Stimulated activated CD8-positive, alpha-beta memory T cell treated with anti-CD3 and anti-CD28 coated beads, Interleukin-4, amount 100 ng/mL, for 4 hours (primary cell): ENCODE data around the gene SOHLH1.

ENCODE experiments used
- DNase-seq, 2 donors: peaks; one replicate each; pipeline ENCODE4 v3.0.0-alpha.2; 2020; ENCODE audit warnings: low read depth in 2 of 2, low spot score in 1 of 2

The SOHLH1 gene, protein sequence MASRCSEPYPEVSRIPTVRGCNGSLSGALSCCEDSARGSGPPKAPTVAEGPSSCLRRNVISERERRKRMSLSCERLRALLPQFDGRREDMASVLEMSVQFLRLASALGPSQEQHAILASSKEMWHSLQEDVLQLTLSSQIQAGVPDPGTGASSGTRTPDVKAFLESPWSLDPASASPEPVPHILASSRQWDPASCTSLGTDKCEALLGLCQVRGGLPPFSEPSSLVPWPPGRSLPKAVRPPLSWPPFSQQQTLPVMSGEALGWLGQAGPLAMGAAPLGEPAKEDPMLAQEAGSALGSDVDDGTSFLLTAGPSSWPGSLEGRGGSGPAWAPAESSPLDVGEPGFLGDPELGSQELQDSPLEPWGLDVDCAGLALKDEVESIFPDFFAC

GRCh38 chr9:135699440-135699839, at the start of gene SOHLH1:
Gene SOHLH1, minus strand, starts transcription at chr9:135699481. Its CDS starts 14 bp downstream, at chr9:135699467.
- no peak for DNase-seq

DNA sequence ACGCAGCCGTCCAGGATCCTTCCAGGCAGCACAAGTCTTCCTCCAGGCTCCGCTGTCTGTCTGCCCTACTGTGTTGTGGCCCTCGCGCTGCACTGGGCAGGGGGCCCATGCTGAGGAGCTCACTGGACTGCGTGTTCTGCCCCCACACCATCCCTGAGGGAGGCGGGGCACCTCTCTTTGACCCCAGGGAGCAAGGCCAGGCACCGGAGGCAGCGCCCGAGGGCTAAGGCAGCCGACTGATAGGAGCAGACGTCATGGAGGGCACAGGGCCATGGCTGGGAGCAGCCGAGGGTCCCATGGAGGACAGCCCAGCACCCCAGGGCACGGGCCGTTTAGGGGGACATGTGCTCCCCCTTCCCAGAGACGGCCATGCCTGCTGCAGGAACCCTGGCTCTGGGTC, 49.4 kb upstream of the SOHLH1 start:
- no peak for DNase-seq

DNA sequence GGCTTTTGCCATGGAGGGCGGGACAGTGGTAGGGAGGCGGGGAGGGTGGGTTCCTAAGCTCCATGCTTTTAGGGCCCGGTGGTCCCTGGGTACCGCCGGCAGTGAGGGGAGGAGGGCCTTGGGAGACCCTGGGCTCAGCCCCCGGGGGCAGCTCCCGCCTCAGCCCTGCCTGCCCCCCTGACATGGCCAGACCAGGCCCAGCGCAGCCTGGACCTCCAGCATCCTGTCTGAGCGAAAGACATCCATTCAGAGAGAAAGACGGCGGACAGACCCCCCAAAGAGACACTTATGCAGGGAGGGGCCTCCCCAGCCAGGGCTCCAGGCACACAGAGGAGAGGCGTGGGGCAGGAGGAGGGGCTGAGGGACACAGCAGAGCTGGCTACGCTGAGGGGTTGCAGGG, 48.0 kb upstream of the SOHLH1 start:
- DNase-seq: no peak

GRCh38 chr9:135746565-135746964, 47.3 kb upstream of the SOHLH1 start:
- DNase-seq: no peak

DNA sequence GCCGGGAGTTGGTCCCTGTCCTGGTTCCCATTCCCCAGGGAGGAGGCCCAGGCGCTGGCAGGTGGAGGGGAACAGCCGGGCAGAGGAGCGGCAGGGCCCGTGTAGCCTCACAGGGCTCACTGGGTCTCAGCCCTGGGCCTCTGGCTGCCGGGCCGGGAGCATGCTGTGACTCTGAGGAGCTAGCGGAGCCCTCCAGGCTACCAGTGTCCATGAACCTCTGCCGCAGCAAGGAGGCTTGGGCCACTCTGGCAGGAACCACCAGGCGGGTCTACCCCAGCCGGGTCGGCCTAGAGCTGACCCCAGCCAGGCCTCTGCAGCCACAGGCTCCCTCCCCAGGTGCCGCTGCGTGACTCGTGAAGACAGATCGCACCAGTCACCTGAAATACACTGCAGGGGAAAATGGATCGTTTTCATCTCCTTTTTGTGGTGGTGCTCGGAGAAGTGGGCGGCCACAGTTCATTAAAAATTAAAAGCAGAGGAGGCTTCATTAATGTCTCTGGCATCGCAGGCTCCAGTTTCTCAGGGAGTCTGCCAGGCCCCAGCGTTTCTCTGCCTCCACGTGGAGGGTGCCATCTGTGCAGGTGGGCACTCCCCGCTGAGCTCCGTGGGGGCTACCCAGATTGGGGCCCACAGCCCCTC, 46.5 kb upstream of the SOHLH1 start:
- DNase-seq: no peak

DNA sequence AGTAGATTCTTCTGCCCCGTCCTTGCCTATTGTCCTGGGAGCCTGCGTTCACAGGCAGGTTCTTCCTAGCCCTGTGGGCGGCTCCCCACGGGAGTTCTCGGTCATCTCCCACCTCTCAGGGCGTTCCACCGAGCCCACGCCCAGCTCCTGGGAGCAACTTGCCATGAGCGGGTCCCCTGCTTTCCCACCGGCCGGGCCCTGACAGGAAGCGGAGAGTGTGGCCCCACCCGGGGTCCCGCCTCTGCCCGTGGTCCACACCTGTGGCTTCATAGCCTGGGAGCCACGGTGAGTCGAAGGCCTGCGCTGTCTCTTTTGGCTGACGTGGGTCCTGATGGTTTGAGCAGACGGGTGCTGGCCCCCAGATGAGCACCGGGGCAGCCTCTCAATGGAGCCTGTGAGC, 45.9 kb upstream of the SOHLH1 start:
- DNase-seq: no peak

DNA sequence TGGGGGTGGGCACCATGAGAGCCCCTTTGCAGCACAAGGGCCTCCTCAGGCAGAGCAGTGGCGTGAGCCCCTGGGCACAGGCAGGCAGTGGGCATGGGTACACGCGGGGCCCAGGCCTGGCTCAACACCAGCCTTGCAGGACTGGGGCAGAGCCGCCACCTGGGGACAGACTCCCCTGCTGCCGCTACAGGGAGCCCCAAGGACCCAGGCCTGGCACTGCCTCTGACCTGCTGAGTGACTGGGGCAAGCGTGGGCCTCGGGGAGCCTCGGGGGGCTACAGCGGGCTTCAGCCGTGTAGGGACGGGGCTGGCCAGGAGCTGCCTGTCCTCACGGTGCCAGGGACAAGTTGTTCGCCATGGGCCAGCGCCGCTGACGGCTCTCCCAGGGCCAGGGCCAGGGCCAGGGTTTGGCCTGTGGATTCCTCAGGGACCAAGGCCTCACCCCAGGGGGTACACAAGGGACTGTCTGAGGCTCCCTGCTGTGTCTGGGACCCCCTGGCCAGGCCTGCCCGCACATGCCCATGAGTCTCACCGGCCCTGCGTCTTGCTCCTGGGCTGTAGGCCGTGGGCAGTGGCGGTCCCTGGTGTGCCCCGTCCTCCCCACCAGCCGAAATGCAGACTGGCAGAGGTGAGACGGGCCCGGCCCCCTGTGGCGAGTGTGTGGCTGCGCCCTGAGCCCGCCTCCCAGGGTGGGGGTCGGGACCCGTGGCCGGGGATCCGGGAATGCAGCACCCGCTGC, 45.2 kb upstream of the SOHLH1 start:
- DNase-seq: no peak

DNA sequence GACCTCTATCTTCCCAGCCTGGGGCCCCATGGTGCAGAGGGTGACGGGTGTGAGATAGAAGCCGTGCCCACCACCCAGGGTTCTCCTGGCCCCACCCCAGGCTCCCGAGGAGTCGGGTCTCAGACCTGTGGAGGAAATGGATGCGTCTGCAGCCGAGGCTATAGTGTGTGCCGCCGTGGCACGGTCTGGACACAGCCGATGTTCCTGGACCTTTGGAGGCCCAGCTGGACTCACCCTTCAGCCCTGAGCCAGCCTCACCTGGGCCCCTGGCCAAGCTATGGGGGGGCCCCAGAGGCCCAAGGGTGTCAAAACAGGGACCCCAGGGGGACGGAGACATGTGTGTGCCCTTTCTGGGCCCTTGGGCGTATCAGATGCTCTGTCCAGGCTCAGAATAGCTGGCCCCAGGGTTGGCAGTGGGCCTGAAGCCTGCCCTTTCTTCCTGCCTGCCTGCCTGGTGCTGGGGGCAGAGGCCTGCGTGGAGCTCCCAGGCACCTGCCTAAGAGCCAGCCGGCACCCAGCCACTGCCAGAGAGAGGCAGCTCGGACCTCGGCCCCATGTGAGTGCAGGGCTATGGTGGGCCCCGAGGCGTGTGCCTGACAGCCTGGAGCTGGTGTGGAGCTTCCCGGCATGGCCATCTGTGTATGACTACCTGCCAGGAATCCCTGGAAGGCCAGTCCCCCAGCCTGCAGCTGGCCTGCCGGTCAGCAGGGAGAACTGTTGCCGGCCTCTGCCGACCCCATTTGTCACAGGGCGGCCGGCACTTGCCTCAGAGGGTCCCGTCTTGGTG, 44.5 kb upstream of the SOHLH1 start:
- DNase-seq: no peak

- DNase-seq: no peak
Observed at GRCh38 chr9:135743021-135743420, 43.7 kb upstream of the SOHLH1 start.

- no peak for DNase-seq
Observed at GRCh38 chr9:135741276-135742219, 42.3 kb upstream of the SOHLH1 start.

- DNase-seq: no peak
Observed at GRCh38 chr9:135739271-135740220, 40.3 kb upstream of the SOHLH1 start.

- DNase-seq: no peak
Observed at GRCh38 chr9:135737840-135738521, 38.7 kb upstream of the SOHLH1 start.

DNA sequence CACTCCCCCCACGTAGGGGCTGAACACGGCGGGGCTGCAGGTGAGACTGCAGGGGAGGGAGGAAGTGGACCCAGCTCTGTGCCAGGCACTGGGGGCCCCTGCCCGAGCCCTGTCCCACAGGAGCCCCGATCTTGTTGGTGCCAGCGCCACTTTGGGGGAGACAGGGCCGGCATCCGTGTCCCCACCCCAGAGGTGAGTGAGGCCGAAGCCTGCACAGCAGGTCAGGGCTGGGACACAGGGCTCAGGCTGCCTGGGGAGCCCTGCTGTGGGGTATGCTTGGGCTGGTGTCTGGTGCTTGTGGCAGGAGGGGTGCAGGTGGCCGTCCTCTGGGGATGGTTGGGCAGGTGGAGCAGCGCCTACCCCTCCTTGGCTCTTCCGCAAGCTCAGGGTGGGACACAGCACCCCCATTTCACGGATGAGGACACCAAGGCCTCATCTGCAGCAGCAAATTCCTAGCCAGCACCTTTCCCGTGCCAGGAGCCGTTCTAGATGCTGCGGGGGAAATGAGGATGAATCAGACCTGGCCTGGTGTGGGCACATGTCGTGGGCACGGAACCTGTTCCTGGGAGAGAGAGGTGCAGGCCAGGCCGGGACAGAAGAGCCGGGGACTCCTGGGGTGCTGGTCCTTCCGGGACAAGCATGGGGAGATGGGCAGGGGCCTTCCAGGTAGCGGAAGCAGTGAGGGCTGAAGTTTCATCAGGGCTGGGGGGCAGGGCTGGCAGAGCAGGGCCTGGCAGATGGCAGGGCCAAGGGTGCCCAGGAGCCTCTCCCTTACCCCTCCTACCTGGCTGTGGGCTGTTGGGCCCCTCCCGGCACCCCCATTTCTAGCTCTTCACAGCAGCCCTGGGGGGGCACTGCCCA, 37.9 kb upstream of the SOHLH1 start:
- DNase-seq: no peak

DNA sequence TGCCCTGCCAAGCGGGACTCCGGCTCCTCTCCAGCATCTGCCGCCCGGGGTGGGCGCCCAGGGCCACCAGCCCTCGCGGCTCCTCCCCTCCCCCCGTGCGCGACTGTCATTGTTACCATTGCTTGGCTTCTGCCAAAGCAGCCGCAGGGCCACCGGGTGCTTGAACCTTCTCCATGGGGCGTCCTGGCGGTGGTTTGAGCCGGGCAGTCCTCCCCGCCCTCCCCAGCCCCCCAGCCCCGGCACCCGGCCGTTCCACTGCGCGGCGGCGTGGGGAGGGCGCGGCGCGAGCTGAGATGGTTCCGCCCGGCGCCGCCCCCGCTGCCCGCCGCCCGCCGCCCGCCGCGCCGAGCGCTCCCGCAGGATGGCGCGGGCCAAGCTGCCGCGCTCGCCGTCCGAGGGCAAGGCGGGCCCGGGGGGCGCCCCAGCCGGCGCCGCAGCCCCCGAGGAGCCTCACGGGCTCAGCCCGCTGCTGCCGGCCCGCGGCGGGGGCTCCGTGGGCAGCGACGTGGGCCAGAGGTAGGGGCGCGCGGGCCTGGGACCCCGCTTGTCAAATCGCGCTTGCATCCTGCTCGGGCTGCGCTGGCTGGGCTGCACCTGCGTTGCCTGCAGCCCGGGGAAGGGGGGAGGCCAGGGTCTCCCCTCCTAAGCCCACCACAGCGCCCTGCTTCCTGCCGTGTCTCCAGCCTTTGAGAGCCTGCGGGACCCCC, 37.1 kb upstream of the SOHLH1 start:
- no peak for DNase-seq

GRCh38 chr9:135734616-135735144, 35.4 kb upstream of the SOHLH1 start:
- no peak for DNase-seq

DNA sequence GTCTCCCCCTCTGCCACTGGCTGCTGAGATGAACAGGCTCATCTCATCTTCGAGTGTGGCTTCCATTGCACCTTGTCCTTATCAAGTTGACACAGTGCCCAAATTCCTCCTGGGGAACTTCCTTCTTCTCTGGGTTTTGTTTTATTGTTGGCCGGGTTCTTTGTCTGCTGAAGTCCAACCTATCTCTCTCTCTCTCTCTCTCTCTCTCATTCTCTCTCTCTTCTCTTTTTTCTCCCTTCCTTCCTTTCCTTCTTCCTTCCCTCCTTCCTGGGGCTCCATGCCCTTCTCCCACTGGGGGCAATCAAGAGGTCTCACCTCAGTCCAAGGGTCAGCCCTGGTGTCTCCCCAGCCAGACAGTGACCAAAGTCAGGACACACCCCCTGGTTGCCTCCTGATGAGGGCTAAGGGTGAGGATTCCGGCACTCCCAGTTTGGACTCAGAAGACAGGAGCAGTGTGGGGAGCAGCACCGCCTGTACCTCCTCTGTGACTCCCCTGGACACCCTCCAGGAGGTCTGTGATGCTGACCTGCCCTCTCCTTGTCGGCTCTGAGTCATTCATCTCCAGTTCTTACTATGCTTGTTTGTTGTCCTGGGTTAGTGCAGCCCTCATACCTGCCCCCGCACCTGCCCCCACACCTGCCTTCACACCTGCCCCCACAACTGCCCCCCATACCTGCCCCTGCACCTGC, 33.4 kb upstream of the SOHLH1 start:
- no peak for DNase-seq
